Measurements from ENCODE around the gene TTBK1.

- no peak for TF ChIP-seq CTCF (conservative IDR thresholded peaks at IDR 0.05; ENCODE audit: low read depth, low read length)
- no peak for TF ChIP-seq EZH2 (IDR thresholded peaks at IDR 0.05; ENCODE audit: borderline replicate concordance, low read depth, low read length, poor library complexity, severe bottlenecking)
These were observed 48.4 kb downstream of the TTBK1 start for GRCh38 chr6:43291708-43292107.

Measured in A673 (cell line).